Ascending aorta (tissue), 2 donors: ENCODE measurements around the gene MDGA2. TPM values are rescaled to one million over a fixed set of nuclear protein-coding genes. Genes with fewer than 3 reads are reported as not detected.

Experiments used
- DNase-seq, 2 donors: peaks; one replicate each; pipeline ENCODE4 v3.0.0-alpha.2; 2019; ENCODE audit warnings: low spot score in 2 of 2
- H3K27ac ChIP-seq, 2 donors: fragments of 200-600 bp; sonication (generic); one replicate each; pipeline ENCODE4 v1.5.1; 2016 to 2017; ENCODE audit warnings: mild to moderate bottlenecking in 1 of 2
- H3K27me3 ChIP-seq: fragments of 200-600 bp; sonication (generic); one replicate; pipeline ENCODE4 v1.5.1; 2017
- H3K36me3 ChIP-seq, 2 donors: fragments of 200-600 bp; sonication (generic); one replicate each; pipeline ENCODE4 v1.5.1; 2016
- H3K4me1 ChIP-seq, 2 donors: fragments of 200-600 bp; sonication (generic); one replicate each; pipeline ENCODE4 v1.5.1; 2016 to 2017; ENCODE audit warnings: mild to moderate bottlenecking in 1 of 2
- H3K4me3 ChIP-seq, 2 donors: fragments of 200-600 bp; sonication (generic); one replicate each; pipeline ENCODE4 v1.5.1; 2016 to 2017; ENCODE audit warnings: mild to moderate bottlenecking in 1 of 2
- H3K9me3 ChIP-seq, 2 donors: fragments of 200-600 bp; sonication (generic); one replicate each; pipeline ENCODE4 v1.5.1; 2016
- CTCF ChIP-seq, 3 experiments: fragments of 200-600 bp in 2 of 3; fragments of 450-650 bp in 1 of 3; sonication (generic) in 2 of 3; IDR thresholded peaks; one replicate each; pipeline ENCODE4 v1.5.1; 2016 to 2019; ENCODE audit warnings: antibody characterized with exemption in 3 of 3, mild to moderate bottlenecking in 1 of 3, moderate library complexity in 1 of 3
- intact Hi-C: fragments of 100-400 bp; cut with DNase I; formaldehyde crosslinking; loops from one replicate; pipeline ENCODE4 v1.15.1; 2023
- total RNA-seq: library from RNA; depleted of rRNA; stranded (reverse); fragments of >200 nt; gene quantifications from one replicate; pipeline ENCODE4 v1.1.0, GENCODE V29; 2016

The MDGA2 gene
- total RNA-seq, 1 donor from 2014 or later: not detected

DNA sequence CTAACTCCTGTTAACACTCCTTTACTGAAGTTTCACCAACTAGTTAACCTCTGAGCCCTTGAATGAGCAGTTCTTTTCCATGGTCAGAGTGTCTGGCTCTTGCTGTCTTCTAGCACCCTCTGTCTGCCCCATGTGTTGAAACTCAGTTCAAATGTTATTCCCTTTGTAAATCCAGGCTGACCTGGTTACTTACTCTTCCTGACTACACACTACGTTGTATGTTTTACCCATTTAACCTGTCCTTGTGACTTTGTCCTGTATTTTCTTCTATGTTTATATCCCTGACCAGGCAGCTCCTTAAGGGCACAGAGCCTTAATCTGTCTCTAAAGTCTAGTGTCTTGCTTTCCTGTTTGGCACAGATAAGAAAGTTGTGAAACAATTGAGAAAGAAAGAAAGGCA lies 634.9 kb downstream of the MDGA2 start:
- Histone ChIP-seq H3K4me1 (no peaks in the 10 kb centered on the region), H3K9me3 (no peaks in the 10 kb centered on the region), H3K4me3 (no peak overlapping the region), H3K36me3 (no peaks in the 10 kb centered on the region), H3K27me3 (no peaks in the 10 kb centered on the region), H3K27ac (no peak overlapping the region)
- TF ChIP-seq CTCF (IDR thresholded peaks at IDR 0.05): no peak
- intact Hi-C loops: no loop called here
- DNase-seq: no peak

GRCh38 chr14:47039336-47039735 lies 636.1 kb downstream of the MDGA2 start:
- Histone ChIP-seq H3K27ac (no peak overlapping the region), H3K9me3 (no peaks in the 10 kb centered on the region), H3K4me3 (no peak overlapping the region), H3K27me3 (no peaks in the 10 kb centered on the region), H3K36me3 (no peaks in the 10 kb centered on the region), H3K4me1 (no peaks in the 10 kb centered on the region)
- intact Hi-C loops: no loop called here
- no peak for DNase-seq
- no peak for TF ChIP-seq CTCF (IDR thresholded peaks at IDR 0.05)

GRCh38 chr14:47022721-47023120 lies 652.7 kb downstream of the MDGA2 start:
- Histone ChIP-seq H3K27me3 (no peaks in the 10 kb centered on the region), H3K36me3 (no peaks in the 10 kb centered on the region), H3K9me3 (no peaks in the 10 kb centered on the region), H3K4me1 (no peaks in the 10 kb centered on the region), H3K4me3 (no peak overlapping the region), H3K27ac (no peak overlapping the region)
- intact Hi-C loops: no loop called here
- no peak for DNase-seq
- TF ChIP-seq CTCF (IDR thresholded peaks at IDR 0.05): no peak

DNA sequence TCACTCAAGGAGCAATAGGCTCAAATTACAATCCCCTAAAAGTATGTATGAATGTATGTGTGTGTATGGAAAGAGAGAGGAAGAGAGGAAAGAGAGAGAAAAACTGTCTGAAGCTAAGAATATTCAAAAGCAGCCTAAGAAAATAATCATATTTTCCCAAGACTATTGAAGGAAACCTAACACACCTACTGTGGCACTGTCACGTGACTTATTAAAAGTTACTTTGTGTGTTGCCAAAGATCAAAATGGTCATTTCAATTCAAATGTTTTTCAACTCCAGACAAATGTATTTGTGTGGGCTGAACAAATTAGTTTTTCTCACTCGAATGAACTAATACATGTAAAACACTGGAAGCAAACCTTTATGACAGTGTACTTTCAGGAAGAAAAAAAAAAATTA lies 654.9 kb downstream of the MDGA2 start:
- H3K27ac ChIP-seq: no peak overlapping the region
- no peak overlapping the region for H3K4me3 ChIP-seq
- H3K36me3 ChIP-seq: no peaks in the 10 kb centered on the region
- no peaks in the 10 kb centered on the region for H3K4me1 ChIP-seq
- H3K9me3 ChIP-seq: no peaks in the 10 kb centered on the region
- no peaks in the 10 kb centered on the region for H3K27me3 ChIP-seq
- no peak for TF ChIP-seq CTCF (IDR thresholded peaks at IDR 0.05)
- intact Hi-C loops: no loop called here
- DNase-seq: no peak

- Histone ChIP-seq H3K4me3 (no peak overlapping the region), H3K27ac (no peak overlapping the region), H3K36me3 (no peaks in the 10 kb centered on the region), H3K4me1 (no peaks in the 10 kb centered on the region), H3K27me3 (no peaks in the 10 kb centered on the region), H3K9me3 (no peaks in the 10 kb centered on the region)
- no peak for DNase-seq
- TF ChIP-seq CTCF (IDR thresholded peaks at IDR 0.05): no peak
- intact Hi-C loops: no loop called here
These were observed 662.7 kb downstream of the MDGA2 start for GRCh38 chr14:47012533-47013280.

DNA sequence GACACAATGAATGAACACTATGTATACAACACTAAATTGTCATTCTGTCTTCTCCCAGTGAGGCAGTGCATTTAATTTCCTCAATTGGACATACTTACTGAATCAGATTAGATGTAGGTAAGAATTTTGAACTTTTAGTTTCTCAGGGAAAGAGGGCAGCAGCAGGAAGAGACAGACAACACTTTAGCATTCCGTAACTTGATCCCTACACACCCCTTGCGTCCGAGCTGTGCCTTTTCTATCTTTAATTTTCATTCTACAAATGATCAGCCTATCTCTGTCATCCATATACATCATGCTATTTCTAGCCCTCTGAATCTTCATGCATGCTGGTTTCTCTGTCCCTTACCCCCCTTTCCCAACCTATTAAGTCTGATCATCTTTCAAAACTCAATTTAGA lies 665.8 kb downstream of the MDGA2 start:
- no peak for DNase-seq
- H3K27me3 ChIP-seq: no peaks in the 10 kb centered on the region
- H3K4me1 ChIP-seq: no peaks in the 10 kb centered on the region
- H3K9me3 ChIP-seq: no peaks in the 10 kb centered on the region
- no peak for TF ChIP-seq CTCF (IDR thresholded peaks at IDR 0.05)
- no peak overlapping the region for H3K4me3 ChIP-seq
- H3K27ac ChIP-seq: no peak overlapping the region
- intact Hi-C loops: no loop called here
- H3K36me3 ChIP-seq: no peaks in the 10 kb centered on the region
